Suprapubic skin (tissue), 3 donors: Measurements from ENCODE around the gene SIPA1L3.

ENCODE experiments used
- POLR2AphosphoS5 ChIP-seq, 3 donors: sonication (generic); formaldehyde crosslinking; IDR thresholded peaks; one replicate each; pipeline ENCODE4 v1.6.1; 2017; ENCODE audit warnings: antibody characterized with exemption in 3 of 3
- TF ChIP-seq, protein P1 (sequence below), 2 donors: fragments of 200-600 bp in 1 of 2; fragments of 450-650 bp in 1 of 2; sonication (generic) in 1 of 2; IDR thresholded peaks; one replicate each; pipeline ENCODE4 v1.5.1; 2016 to 2019; ENCODE audit warnings: antibody characterized with exemption in 2 of 2, mild to moderate bottlenecking in 1 of 2, moderate library complexity in 1 of 2

- TF ChIP-seq, protein P1, sequence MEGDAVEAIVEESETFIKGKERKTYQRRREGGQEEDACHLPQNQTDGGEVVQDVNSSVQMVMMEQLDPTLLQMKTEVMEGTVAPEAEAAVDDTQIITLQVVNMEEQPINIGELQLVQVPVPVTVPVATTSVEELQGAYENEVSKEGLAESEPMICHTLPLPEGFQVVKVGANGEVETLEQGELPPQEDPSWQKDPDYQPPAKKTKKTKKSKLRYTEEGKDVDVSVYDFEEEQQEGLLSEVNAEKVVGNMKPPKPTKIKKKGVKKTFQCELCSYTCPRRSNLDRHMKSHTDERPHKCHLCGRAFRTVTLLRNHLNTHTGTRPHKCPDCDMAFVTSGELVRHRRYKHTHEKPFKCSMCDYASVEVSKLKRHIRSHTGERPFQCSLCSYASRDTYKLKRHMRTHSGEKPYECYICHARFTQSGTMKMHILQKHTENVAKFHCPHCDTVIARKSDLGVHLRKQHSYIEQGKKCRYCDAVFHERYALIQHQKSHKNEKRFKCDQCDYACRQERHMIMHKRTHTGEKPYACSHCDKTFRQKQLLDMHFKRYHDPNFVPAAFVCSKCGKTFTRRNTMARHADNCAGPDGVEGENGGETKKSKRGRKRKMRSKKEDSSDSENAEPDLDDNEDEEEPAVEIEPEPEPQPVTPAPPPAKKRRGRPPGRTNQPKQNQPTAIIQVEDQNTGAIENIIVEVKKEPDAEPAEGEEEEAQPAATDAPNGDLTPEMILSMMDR (IDR thresholded peaks at IDR 0.05), result no peak
- no peak for TF ChIP-seq POLR2AphosphoS5 (IDR thresholded peaks at IDR 0.05)
Measured at GRCh38 chr19:38072776-38073750, 166.1 kb downstream of the SIPA1L3 start.
